Osteocyte (in vitro differentiated cells): ENCODE measurements around the gene TNFAIP8. TPM values are rescaled to one million over a fixed set of nuclear protein-coding genes. Genes with fewer than 3 reads are reported as not detected.

Experiments
- DNase-seq: peaks from one replicate; pipeline ENCODE4 v3.0.0; 2021; ENCODE audit warnings: mixed read lengths; ENCODE audit not compliant: unreplicated experiment; ENCODE audit errors: extremely low spot score
- H3K27ac Mint-ChIP-seq: one replicate; pipeline ENCODE4 v1.8.0; 2021; ENCODE audit warnings: mild to moderate bottlenecking, mixed read lengths; ENCODE audit not compliant: unreplicated experiment
- H3K27me3 Mint-ChIP-seq: one replicate; pipeline ENCODE4 v1.8.0; 2021; ENCODE audit warnings: mixed read lengths; ENCODE audit not compliant: unreplicated experiment
- H3K36me3 Mint-ChIP-seq: one replicate; pipeline ENCODE4 v1.8.0; 2021; ENCODE audit warnings: mixed read lengths; ENCODE audit not compliant: unreplicated experiment
- H3K4me1 Mint-ChIP-seq: one replicate; pipeline ENCODE4 v1.8.0; 2021; ENCODE audit warnings: mixed read lengths; ENCODE audit not compliant: unreplicated experiment
- H3K4me3 Mint-ChIP-seq: one replicate; pipeline ENCODE4 v1.8.0; 2021; ENCODE audit warnings: mild to moderate bottlenecking, moderate library complexity, mixed read lengths; ENCODE audit not compliant: unreplicated experiment
- H3K9me3 Mint-ChIP-seq: one replicate; pipeline ENCODE4 v1.8.0; 2021; ENCODE audit warnings: mixed read lengths; ENCODE audit not compliant: unreplicated experiment
- CTCF ChIP-seq: fragments of 200-600 bp; sonication (generic); IDR thresholded peaks from 2 replicates; pipeline ENCODE4 v1.5.0; 2021; ENCODE audit warnings: antibody characterized with exemption, mild to moderate bottlenecking, moderate library complexity
- total RNA-seq: library from RNA; stranded (reverse); gene quantifications from 2 replicates; pipeline ENCODE4 v1.2.1, GENCODE V29; 2021

Gene TNFAIP8
- total RNA-seq, 1 donor from 2014 or later: 13.3 TPM

GRCh38 chr5:119374901-119375300 lies 19.1 kb downstream of the TNFAIP8 start:
- no peak for DNase-seq
- Mint-ChIP-seq H3K36me3 (peaks cover 2% of the 10 kb centered on the region), H3K9me3 (no peaks in the 10 kb centered on the region)

GRCh38 chr5:119377066-119377465 lies 21.2 kb downstream of the TNFAIP8 start:
- Mint-ChIP-seq H3K4me1 (peaks cover 28% of the 10 kb centered on the region), H3K27me3 (no peaks in the 10 kb centered on the region), H3K27ac (peak overlapping the region; percentile 14), H3K4me3 (no peak overlapping the region), H3K9me3 (no peaks in the 10 kb centered on the region), H3K36me3 (peaks cover 2% of the 10 kb centered on the region)
- TF ChIP-seq CTCF: no peak
- DNase-seq: no peak

More at GRCh38 chr5:119374901-119375300, 19.1 kb downstream of the TNFAIP8 start:
- no peaks in the 10 kb centered on the region for H3K27me3 Mint-ChIP-seq
- H3K4me3 Mint-ChIP-seq: no peak overlapping the region
- peaks cover 39% of the 10 kb centered on the region for H3K4me1 Mint-ChIP-seq
- no peak for TF ChIP-seq CTCF
- no peak overlapping the region for H3K27ac Mint-ChIP-seq

GRCh38 chr5:119378075-119378700 lies 22.4 kb downstream of the TNFAIP8 start:
- H3K27me3 Mint-ChIP-seq: no peaks in the 10 kb centered on the region
- peaks cover 2% of the 10 kb centered on the region for H3K36me3 Mint-ChIP-seq
- DNase-seq: no peak
- H3K4me1 Mint-ChIP-seq: peaks cover 33% of the 10 kb centered on the region
- H3K27ac Mint-ChIP-seq: peak overlapping the region; percentile 66
- no peaks in the 10 kb centered on the region for H3K9me3 Mint-ChIP-seq
- H3K4me3 Mint-ChIP-seq: no peak overlapping the region
- TF ChIP-seq CTCF: no peak

GRCh38 chr5:119379096-119379495 lies 23.3 kb downstream of the TNFAIP8 start:
- TF ChIP-seq CTCF: no peak
- Mint-ChIP-seq H3K27ac (peak overlapping the region; percentile 66), H3K27me3 (no peaks in the 10 kb centered on the region), H3K4me3 (no peak overlapping the region), H3K9me3 (no peaks in the 10 kb centered on the region), H3K36me3 (peaks cover 2% of the 10 kb centered on the region), H3K4me1 (peaks cover 42% of the 10 kb centered on the region)
- no peak for DNase-seq

- TF ChIP-seq CTCF: no peak
- no peaks in the 10 kb centered on the region for H3K9me3 Mint-ChIP-seq
- no peaks in the 10 kb centered on the region for H3K36me3 Mint-ChIP-seq
- DNase-seq: no peak
- no peak overlapping the region for H3K4me3 Mint-ChIP-seq
- no peaks in the 10 kb centered on the region for H3K27me3 Mint-ChIP-seq
- no peak overlapping the region for H3K27ac Mint-ChIP-seq
- H3K4me1 Mint-ChIP-seq: peaks cover 49% of the 10 kb centered on the region
Measured at GRCh38 chr5:119379942-119380547, 24.2 kb downstream of the TNFAIP8 start.
